ENCODE data around the gene SHISA4.

SHISA4 gene

DNA sequence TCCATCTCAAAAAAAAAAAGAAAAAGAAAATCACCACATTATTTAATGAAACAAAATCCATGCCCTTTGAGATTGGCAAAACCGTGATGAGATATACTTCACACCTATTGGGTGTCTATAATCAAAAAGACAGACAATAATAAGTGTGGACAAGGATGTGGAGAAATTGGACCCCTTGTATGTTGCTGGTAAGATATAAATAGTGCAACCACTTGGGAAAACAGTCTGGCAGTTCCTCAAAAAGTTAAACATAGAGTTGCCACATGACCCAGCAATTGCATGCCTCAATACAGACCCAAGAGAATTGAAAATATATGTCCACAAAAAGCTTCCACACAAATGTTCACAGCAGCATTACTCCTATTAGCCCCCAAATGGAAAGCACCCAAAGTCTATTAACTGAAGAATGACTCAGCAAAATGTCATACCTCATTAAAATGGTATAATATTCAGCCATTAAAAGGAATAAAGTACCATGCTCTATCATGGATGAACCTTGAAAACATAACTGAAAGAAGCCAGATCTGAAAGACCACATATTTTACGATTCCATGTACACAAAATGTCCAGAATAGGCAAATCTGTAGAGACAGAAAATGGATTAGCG is 33.4 kb downstream of the SHISA4 start:
- DNase-seq (ENCODE audit: extremely low read depth, low read depth): no peak
- TF ChIP-seq, protein P1, sequence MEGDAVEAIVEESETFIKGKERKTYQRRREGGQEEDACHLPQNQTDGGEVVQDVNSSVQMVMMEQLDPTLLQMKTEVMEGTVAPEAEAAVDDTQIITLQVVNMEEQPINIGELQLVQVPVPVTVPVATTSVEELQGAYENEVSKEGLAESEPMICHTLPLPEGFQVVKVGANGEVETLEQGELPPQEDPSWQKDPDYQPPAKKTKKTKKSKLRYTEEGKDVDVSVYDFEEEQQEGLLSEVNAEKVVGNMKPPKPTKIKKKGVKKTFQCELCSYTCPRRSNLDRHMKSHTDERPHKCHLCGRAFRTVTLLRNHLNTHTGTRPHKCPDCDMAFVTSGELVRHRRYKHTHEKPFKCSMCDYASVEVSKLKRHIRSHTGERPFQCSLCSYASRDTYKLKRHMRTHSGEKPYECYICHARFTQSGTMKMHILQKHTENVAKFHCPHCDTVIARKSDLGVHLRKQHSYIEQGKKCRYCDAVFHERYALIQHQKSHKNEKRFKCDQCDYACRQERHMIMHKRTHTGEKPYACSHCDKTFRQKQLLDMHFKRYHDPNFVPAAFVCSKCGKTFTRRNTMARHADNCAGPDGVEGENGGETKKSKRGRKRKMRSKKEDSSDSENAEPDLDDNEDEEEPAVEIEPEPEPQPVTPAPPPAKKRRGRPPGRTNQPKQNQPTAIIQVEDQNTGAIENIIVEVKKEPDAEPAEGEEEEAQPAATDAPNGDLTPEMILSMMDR (IDR thresholded peaks at IDR 0.05; ENCODE audit: low read depth, low read length, missing control alignments): no peak
- H3K4me3 ChIP-seq (replicated peaks; ENCODE audit: low read depth, low read length): no peak overlapping the region

DNA sequence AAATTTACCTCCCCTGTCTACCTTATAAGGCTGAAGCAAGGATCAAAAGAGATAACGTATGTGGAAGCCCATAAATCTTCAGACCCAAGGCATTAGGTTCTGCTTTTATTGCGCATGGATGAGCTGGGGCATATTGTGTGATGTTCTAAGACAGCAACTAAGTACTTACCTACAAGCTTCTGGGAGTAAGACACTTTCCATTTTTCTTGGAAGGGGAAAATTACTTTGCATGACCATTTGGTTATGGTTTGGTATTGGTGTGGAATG is 36.5 kb downstream of the SHISA4 start:
- DNase-seq (ENCODE audit: extremely low read depth, low read depth): no peak
- TF ChIP-seq, protein P1 (IDR thresholded peaks at IDR 0.05; ENCODE audit: low read depth, low read length, missing control alignments): no peak
- no peak overlapping the region for H3K4me3 ChIP-seq (replicated peaks; ENCODE audit: low read depth, low read length)

DNA sequence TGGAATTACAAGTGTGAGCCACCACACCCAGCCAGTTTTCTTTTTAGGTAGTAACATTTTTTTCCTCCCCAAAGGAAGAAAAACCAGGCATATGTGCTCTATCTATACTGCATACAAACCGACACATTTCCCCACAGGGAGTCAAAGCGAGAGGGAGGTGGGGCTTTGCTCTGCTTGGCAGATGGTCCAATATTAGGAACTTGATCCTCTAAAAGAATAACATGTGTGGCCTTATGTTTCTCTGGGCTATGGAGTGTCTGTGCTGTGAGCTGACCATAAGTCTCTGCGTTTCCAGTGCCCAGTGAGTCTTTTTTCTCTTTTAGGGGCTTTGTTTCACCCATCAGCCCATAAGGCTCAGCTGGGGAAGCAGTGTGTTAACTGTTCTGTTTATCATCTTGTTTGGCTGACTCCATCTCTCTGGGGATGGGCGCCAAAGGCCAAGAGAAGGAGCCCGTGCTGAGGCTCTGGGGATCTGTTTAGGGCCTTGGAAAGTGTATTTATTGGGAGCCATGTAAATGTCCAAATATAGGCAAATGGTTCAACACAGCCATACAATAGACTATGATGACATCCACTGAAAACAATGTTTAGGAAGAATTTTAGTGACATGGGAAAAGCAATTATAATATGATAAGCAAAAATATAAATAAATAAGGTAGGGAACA is 37.4 kb downstream of the SHISA4 start:
- TF ChIP-seq, protein P1 (IDR thresholded peaks at IDR 0.05; ENCODE audit: low read depth, low read length, missing control alignments): no peak
- DNase-seq (ENCODE audit: extremely low read depth, low read depth): peak; percentile 27
- H3K4me3 ChIP-seq (replicated peaks; ENCODE audit: low read depth, low read length): no peak overlapping the region

DNA sequence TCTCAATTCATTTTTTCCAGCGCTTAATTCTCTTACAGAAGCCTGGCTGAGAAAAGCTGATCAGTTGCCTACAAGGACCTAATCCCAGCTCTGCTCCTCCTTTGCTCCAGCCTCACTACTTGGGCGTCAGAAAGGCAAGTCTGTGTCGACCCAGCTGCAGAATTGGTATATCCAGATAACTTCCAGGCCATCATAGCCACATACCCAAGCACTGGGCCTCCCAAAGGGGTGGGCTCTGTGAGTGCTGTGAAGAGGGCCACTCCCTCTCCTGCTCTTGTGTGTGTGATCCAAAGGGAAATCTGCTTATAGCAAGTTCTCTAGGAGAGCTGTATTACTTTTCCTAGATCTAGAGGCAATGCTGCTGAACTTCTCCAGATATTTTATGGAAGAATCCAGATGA is 39.6 kb downstream of the SHISA4 start:
- no peak for DNase-seq (ENCODE audit: extremely low read depth, low read depth)
- no peak overlapping the region for H3K4me3 ChIP-seq (replicated peaks; ENCODE audit: low read depth, low read length)
- TF ChIP-seq, protein P1 (IDR thresholded peaks at IDR 0.05; ENCODE audit: low read depth, low read length, missing control alignments): no peak

DNA sequence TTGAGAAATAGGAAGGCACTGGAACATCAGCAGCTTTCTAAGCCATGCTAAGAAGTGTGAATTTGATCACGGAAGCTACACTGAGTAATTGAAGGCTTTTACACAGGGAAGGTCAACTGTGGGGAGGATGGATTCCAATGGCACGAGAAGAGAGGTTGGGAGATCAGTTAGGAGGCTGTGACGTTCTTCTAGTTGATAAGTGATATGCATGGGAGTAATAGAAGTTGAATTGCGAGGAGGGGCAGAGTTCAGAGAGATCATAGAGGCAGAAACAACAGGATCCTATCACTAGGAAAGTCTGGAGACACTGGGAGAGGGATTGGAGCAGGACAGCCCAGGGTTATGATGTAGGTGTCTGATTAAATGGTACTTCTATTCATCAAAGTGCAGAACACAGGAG is 41.4 kb downstream of the SHISA4 start:
- no peak overlapping the region for H3K4me3 ChIP-seq (replicated peaks; ENCODE audit: low read depth, low read length)
- TF ChIP-seq, protein P1 (IDR thresholded peaks at IDR 0.05; ENCODE audit: low read depth, low read length, missing control alignments): no peak
- DNase-seq (ENCODE audit: extremely low read depth, low read depth): no peak

DNA sequence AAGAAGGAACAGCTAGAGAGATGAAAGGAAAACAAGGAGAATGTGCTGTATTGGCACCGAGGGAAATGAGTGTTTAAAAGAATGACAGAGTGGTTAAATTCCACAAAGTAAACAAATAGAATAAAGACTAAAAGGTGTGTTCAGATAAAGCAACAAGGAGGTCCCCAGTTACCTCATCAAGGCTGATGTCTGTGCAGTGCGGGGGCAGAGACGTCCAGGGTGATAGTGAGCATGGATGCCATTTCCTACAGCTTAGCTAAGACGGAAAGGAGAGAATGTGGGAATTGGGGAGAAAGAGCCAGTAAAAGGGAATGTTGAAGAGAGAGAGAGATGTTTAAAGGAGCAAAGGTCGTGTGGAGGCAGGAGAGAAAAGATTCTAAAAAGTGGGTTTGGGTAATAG is 42.1 kb downstream of the SHISA4 start:
- no peak overlapping the region for H3K4me3 ChIP-seq (replicated peaks; ENCODE audit: low read depth, low read length)
- no peak for DNase-seq (ENCODE audit: extremely low read depth, low read depth)
- TF ChIP-seq, protein P1 (IDR thresholded peaks at IDR 0.05; ENCODE audit: low read depth, low read length, missing control alignments): no peak
